Right lobe of liver (tissue), 6 donors: ENCODE measurements around the gene CWH43. TPM values are rescaled to one million over a fixed set of nuclear protein-coding genes. Genes with fewer than 3 reads are reported as not detected.
"Not testable (repeated sequence)": the region's sequence is repeated elsewhere in the genome, so short reads cannot be mapped to it uniquely, and the experiment has no call there.

Source experiments
- ATAC-seq, 4 donors: fragments of 200-7000 bp; cut with Tn5 transposase; one replicate each; pipeline ENCODE4 v1.9.1; 2020; ENCODE audit warnings: mild to moderate bottlenecking in 4 of 4, moderate library complexity in 4 of 4
- DNase-seq, 3 donors: peaks; one replicate each; pipeline ENCODE4 v3.0.0-alpha.2; 2020
- H3K27ac ChIP-seq, 3 donors: fragments of 200-600 bp; one replicate each; pipeline ENCODE4 v1.8.0; 2022
- H3K27me3 ChIP-seq, 2 donors: fragments of 200-600 bp; one replicate each; pipeline ENCODE4 v1.8.0; 2022
- H3K36me3 ChIP-seq, 4 donors: fragments of 200-600 bp; sonication (generic) in 1 of 4; one replicate each; pipeline versions ENCODE4 v1.5.1 to v1.8.0; 2017 to 2022; ENCODE audit warnings: control low read depth in 1 of 4
- H3K4me1 ChIP-seq, 4 donors: fragments of 200-600 bp; sonication (generic) in 1 of 4; one replicate each; pipeline versions ENCODE4 v1.5.1 to v1.8.0; 2017 to 2022; ENCODE audit warnings: control low read depth in 1 of 4
- H3K4me3 ChIP-seq, 3 donors: fragments of 200-600 bp; one replicate each; pipeline ENCODE4 v1.8.0; 2022
- H3K9me3 ChIP-seq, 4 donors: fragments of 200-600 bp; sonication (generic) in 1 of 4; one replicate each; pipeline versions ENCODE4 v1.5.1 to v1.8.0; 2017 to 2022; ENCODE audit warnings: control low read depth in 1 of 4
- POLR2A ChIP-seq: fragments of 450-650 bp; IDR thresholded peaks from one replicate; pipeline ENCODE4 v1.6.1; 2017; ENCODE audit warnings: antibody characterized with exemption, mild to moderate bottlenecking
- WGBS: methylation state at CpG from one replicate; pipeline ENCODE4 v1.1.6; 2018; ENCODE audit warnings: low coverage, low lambda C conversion rate; ENCODE audit not compliant: insufficient coverage; ENCODE audit errors: missing lambda C conversion rate; 5-methylcytosine and 5-hydroxymethylcytosine counted together
- intact Hi-C, 2 donors: fragments of 100-400 bp; cut with DNase I; formaldehyde crosslinking; loops; one replicate each; pipeline versions ENCODE4 v1.11.2 to v1.14.1; 2022
- total RNA-seq, 6 experiments: library from RNA; depleted of rRNA in 2 of 6; stranded (reverse); fragments of >200 nt in 2 of 6; fragmentation: NEBNext Ultra II Directional in 3 of 6; extraction: Animal tissue kit (Norgen Biotek cat#: 25700) in 3 of 6; gene quantifications; one replicate each; pipeline versions ENCODE4 v1.1.0 to v1.2.4, GENCODE V29; 2016 to 2023
- TF ChIP-seq, protein P1 (sequence below), 4 donors: fragments of 200-600 bp in 3 of 4; fragments of 450-650 bp in 1 of 4; IDR thresholded peaks; one replicate each; pipeline versions ENCODE4 v1.5.1 to v1.8.0; 2016 to 2022; ENCODE audit warnings: antibody characterized with exemption in 4 of 4, mild to moderate bottlenecking in 2 of 4
- donor health status: DM: no; HTN: yes; CAD: no.
- donor health status: DM: no; HTN: no; CAD: no.
- donor health status: DM: no; HTN: no; CAD: no.
- donor health status: DM: no; HTN: yes; CAD: no.
- donor health status: DM: no; HTN: yes; CAD: no.

CWH43 gene
- total RNA-seq, 6 experiments from 2014 or later, result 0.13 to 0.37 (median 0.22) TPM; not detected in 3

DNA sequence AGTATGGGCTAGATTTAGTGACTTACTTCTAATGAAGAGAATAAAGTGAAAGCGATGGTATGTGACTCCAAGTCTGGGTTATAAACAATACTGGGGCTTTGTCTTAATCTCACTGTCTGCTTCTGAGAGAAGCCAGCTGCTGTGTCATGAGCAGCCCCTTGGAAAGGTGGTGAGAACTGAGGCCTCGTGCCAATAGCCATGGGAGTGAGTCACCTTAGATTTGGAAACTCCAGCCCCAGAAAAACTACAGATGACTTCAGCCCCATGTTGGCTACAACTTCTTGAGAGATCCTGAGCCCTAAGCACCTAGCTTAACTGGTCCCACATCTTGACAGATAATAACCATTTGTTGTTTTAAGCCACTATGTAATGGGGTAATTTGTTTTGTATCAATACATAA, 77.6 kb downstream of the CWH43 start:
- whole genome bisulfite sequencing, result 26% methylated on average over 2 of the region's 2 CpGs
- intact Hi-C loops, result no loop called here
- H3K27me3 ChIP-seq, result no peaks in the 10 kb centered on the region
- no peak overlapping the region for H3K27ac ChIP-seq
- H3K4me1 ChIP-seq, result no peaks in the 10 kb centered on the region
- ATAC-seq (no peak), DNase-seq (no peak)
- no peaks in the 10 kb centered on the region for H3K36me3 ChIP-seq
- TF ChIP-seq, protein P1, sequence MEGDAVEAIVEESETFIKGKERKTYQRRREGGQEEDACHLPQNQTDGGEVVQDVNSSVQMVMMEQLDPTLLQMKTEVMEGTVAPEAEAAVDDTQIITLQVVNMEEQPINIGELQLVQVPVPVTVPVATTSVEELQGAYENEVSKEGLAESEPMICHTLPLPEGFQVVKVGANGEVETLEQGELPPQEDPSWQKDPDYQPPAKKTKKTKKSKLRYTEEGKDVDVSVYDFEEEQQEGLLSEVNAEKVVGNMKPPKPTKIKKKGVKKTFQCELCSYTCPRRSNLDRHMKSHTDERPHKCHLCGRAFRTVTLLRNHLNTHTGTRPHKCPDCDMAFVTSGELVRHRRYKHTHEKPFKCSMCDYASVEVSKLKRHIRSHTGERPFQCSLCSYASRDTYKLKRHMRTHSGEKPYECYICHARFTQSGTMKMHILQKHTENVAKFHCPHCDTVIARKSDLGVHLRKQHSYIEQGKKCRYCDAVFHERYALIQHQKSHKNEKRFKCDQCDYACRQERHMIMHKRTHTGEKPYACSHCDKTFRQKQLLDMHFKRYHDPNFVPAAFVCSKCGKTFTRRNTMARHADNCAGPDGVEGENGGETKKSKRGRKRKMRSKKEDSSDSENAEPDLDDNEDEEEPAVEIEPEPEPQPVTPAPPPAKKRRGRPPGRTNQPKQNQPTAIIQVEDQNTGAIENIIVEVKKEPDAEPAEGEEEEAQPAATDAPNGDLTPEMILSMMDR (IDR thresholded peaks at IDR 0.05), result no peak
- TF ChIP-seq POLR2A, result no peak
- H3K9me3 ChIP-seq, result no peaks in the 10 kb centered on the region
- no peak overlapping the region for H3K4me3 ChIP-seq

DNA sequence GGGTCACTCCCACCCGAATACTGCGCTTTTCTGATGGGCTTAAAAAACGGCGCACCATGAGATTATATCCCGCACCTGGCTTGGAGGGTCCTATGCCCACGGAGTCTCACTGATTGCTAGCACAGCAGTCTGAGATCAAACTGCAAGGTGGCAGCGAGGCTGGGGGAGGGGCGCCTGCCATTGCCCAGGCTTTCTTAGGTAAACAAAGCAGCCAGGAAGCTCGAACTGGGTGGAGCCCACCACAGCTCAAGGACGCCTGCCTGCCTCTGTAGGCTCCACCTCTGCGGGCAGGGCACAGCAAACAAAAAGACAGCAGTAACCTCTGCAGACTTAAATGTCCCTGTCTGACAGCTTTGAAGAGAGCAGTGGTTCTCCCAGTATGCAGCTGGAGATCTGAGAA, 86.1 kb downstream of the CWH43 start:
- DNase-seq, intact Hi-C loops, H3K9me3 ChIP-seq, ATAC-seq, H3K4me3 ChIP-seq, H3K27ac ChIP-seq, H3K36me3 ChIP-seq, H3K4me1 ChIP-seq, H3K27me3 ChIP-seq: not testable (repeated sequence)
- 56% methylated on average over 3 of the region's 11 CpGs for WGBS

DNA sequence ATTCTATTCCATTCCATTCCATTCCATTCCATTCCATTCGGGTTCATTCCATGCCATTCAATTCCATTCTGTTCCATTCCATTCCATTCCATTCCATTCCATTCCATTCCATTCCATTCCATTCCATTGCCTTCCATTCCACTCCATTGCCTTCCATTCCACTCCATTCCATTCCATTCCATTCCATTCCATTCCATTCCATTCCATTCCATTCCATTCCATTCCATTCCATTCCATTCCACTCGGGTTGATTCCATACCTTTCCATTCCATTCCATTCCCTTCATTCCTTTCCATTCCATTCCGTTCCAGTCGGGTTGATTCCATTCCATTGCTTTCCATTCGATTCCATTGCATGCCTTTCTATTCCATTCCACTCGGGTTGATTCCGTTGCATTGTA, 105.8 kb downstream of the CWH43 start:
- WGBS, result 41% methylated on average over 7 of the region's 7 CpGs
- not testable (repeated sequence) for H3K4me3 ChIP-seq

DNA sequence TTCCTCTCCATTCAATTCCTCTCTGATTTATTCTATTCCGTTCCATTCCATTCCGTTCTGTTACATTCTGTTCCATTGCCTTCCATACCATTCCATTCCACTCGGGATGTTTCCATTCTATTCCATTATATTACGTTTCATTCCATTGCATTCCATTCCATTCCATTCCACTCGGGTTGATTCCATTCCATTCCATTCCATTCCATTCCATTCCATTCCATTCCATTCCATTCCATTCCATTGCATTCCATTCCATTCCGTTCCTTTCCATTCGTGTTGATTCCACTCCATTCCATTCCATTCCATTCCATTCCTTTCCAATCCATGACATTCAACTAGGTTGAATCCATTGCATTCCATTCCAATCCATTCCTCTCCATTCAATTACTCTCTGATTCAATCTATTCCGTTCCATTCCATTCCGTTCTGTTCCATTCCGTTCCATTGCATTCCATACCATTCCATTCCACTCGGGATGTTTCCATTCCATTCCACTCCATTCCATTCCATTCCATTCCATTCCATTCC, 106.6 kb downstream of the CWH43 start:
- H3K9me3 ChIP-seq, H3K4me1 ChIP-seq, H3K4me3 ChIP-seq, intact Hi-C loops, DNase-seq, H3K36me3 ChIP-seq, H3K27ac ChIP-seq, H3K27me3 ChIP-seq: not testable (repeated sequence)
- WGBS, result 43% methylated on average over 11 of the region's 11 CpGs
- ATAC-seq, result peak; percentile 73 to 80 (median 76)

More for the DNA sequence above, 105.8 kb downstream of the CWH43 start:
- H3K27me3 ChIP-seq, intact Hi-C loops, H3K27ac ChIP-seq, H3K36me3 ChIP-seq, DNase-seq, H3K4me1 ChIP-seq, H3K9me3 ChIP-seq: not testable (repeated sequence)
- peak; percentile 29 to 54 (median 39) for ATAC-seq

DNA sequence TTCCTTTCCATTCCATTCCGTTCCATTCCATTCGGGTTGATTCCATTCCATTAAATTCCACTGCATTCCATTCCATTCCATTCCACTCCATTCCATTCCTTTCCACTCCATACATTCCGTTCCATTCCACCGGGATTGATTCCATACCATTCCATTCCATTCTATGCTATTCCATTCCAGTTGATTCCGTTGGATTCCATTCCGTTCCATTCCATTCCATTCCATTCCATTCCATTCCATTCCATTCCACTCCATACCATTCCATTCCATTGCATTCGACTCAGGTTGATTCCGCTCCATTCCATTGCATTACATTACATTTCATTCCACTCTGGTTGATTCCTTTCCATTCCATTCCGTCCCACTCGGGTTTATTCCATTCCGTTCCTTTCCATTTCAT, 110.1 kb downstream of the CWH43 start:
- H3K27ac ChIP-seq, DNase-seq, H3K4me1 ChIP-seq, H3K4me3 ChIP-seq, intact Hi-C loops, ATAC-seq, H3K36me3 ChIP-seq, H3K27me3 ChIP-seq, H3K9me3 ChIP-seq: not testable (repeated sequence)
- WGBS, result 31% methylated on average over 11 of the region's 11 CpGs

DNA sequence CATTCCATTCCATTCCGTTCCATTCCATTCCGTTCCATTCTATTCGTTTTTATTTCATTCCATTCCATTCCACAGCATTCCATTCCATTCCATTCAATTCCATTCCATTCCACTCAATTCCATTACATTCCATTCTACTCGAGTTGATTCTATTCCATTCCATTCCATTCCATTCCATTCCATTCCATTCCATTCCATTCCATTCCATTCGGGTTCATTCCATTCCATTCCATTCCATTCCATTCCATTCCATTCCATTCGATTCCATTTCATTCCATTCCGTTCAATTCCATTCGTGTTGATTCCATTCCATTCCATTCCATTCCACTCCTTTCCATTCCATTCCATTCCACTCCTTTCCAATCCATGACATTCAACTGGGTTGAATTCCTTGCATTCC, 110.6 kb downstream of the CWH43 start:
- ATAC-seq, result peak; percentile 51 to 61 (median 56)
- WGBS, result 36% methylated on average over 8 of the region's 8 CpGs
- not testable (repeated sequence) for H3K9me3 ChIP-seq

DNA sequence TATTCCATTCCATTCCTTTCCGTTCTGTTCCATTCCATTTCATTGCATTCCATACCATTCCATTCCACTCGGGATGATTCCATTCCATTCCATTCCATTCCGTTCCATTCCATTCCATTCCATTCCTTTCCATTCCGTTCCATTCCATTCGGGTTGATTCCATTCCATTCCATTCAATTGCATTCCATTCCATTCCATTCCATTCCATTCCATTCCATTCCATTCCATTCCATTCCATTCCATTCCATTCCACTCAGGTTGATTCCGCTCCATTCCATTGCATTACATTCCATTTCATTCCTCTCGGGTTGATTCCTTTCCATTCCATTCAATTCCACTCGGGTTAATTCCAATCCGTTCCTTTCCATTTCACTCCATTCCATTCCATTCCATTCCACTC, 111.0 kb downstream of the CWH43 start:
- peak; percentile 45 to 54 (median 52) for ATAC-seq
- H3K9me3 ChIP-seq, intact Hi-C loops: not testable (repeated sequence)

More for the DNA sequence above, 110.6 kb downstream of the CWH43 start:
- H3K4me3 ChIP-seq, intact Hi-C loops, H3K27ac ChIP-seq, DNase-seq, H3K36me3 ChIP-seq, H3K4me1 ChIP-seq, H3K27me3 ChIP-seq: not testable (repeated sequence)

DNA sequence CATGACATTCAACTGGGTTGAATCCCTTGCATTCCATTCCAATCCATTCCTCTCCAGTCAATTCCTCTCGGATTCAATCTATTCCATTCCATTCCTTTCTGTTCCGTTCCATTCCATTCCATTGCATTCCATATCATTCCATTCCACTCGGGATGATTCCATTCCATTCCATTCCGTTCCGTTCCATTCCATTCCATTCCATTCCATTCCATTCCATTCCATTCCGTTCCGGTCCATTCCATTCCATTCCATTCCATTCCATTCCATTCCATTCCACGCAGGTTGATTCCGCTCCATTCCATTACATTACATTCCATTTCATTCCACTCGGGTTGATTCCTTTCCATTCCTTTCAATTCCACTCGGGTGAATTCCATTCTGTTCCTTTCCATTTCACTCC, 111.4 kb downstream of the CWH43 start:
- H3K4me1 ChIP-seq, H3K36me3 ChIP-seq, ATAC-seq, H3K27ac ChIP-seq, H3K4me3 ChIP-seq, intact Hi-C loops, H3K27me3 ChIP-seq, DNase-seq, H3K9me3 ChIP-seq: not testable (repeated sequence)
- 33% methylated on average over 11 of the region's 11 CpGs for WGBS

More for the DNA sequence above, 111.0 kb downstream of the CWH43 start:
- not testable (repeated sequence) for H3K36me3 ChIP-seq, H3K27me3 ChIP-seq, H3K27ac ChIP-seq, H3K4me3 ChIP-seq, DNase-seq, H3K4me1 ChIP-seq
- 34% methylated on average over 9 of the region's 9 CpGs for WGBS

DNA sequence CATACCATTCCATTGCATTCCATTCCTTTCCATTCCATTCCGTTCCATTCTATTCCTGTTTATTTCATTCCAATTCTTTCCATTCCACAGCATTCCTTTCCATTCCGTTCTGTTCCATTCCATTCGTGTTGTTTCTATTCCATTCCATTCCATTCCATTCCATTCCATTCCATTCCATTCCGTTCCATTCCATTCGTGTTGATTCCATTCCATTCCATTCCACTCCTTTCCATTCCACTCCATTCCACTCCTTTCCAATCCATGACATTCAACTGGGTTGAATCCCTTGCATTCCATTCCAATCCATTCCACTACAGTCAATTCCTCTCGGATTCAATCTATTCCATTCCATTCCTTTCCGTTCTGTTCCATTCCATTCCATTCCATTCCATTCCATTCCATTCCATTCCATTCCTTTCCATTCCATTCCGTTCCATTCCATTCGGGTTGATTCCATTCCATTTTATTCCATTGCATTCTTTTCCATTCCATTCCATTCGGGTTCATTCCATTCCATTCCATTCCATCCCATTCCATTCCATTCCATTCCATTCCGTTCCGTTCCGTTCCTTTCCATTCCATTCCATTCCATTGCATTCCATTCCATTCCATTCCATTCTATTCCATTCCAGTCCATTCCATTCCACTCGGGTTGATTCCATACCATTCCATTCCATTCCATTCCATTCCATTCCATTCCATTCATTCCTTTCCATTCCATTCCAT, 112.1 kb downstream of the CWH43 start:
- H3K4me3 ChIP-seq, DNase-seq, H3K27ac ChIP-seq, H3K9me3 ChIP-seq, H3K36me3 ChIP-seq, H3K27me3 ChIP-seq, H3K4me1 ChIP-seq, intact Hi-C loops: not testable (repeated sequence)
- ATAC-seq, result peak; percentile 9 to 24 (median 16)
- 36% methylated on average over 14 of the region's 14 CpGs for WGBS

DNA sequence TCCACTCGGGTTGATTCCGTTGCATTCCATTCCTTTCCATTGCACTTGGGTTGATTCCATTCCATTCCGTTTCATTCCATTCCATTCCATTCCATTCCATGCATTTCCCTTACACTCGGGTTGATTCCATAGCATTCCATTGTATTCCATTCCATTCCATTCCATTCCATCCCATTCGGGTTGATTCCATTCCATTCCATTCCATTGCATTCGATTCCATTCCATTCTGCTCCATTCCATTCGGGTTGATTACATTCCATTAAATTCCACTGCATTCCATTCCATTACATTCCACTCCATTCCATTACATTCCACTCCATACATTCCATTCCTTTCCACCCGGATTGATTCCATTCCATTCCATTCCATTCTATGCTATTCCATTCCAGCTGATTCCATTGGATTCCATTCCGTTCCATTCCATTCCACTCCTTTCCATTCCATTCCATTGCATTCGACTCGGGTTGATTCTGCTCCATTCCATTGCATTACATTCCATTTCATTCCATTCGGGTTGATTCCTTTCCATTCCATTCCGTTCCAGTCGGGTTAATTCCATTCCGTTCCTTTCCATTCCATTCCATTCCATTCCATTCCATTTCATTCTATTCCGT, 113.9 kb downstream of the CWH43 start:
- H3K4me1 ChIP-seq, H3K4me3 ChIP-seq, ATAC-seq, DNase-seq, H3K27me3 ChIP-seq, intact Hi-C loops, H3K36me3 ChIP-seq, H3K9me3 ChIP-seq, H3K27ac ChIP-seq: not testable (repeated sequence)
- WGBS, result 36% methylated on average over 16 of the region's 16 CpGs
